ENCODE measurements around the gene MT1X.

Gene MT1X

DNA sequence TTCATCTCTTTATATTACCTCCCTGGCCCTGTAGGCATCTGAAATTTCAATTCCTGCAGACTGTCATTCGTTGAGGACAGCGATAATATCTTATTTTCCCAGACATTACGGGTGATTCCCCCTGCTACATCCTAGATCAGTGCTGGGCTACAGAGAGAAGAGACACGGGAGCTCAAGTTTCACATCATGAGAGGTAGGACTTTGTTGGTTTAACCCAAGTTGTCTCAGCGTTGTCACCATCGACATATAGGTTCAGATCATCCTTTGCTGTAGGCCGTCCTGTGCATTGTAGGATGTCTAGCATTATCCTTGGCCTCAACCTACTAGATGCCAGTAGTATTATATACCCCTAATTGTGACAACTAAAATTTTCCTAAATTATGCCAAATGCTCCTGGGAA is 19.3 kb downstream of the MT1X start:
- no peak overlapping the region for H3K4me3 ChIP-seq (ENCODE audit: control insufficient read depth, low read depth, low read length)
- TF ChIP-seq, protein P1, sequence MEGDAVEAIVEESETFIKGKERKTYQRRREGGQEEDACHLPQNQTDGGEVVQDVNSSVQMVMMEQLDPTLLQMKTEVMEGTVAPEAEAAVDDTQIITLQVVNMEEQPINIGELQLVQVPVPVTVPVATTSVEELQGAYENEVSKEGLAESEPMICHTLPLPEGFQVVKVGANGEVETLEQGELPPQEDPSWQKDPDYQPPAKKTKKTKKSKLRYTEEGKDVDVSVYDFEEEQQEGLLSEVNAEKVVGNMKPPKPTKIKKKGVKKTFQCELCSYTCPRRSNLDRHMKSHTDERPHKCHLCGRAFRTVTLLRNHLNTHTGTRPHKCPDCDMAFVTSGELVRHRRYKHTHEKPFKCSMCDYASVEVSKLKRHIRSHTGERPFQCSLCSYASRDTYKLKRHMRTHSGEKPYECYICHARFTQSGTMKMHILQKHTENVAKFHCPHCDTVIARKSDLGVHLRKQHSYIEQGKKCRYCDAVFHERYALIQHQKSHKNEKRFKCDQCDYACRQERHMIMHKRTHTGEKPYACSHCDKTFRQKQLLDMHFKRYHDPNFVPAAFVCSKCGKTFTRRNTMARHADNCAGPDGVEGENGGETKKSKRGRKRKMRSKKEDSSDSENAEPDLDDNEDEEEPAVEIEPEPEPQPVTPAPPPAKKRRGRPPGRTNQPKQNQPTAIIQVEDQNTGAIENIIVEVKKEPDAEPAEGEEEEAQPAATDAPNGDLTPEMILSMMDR (conservative IDR thresholded peaks at IDR 0.05; ENCODE audit: control insufficient read depth, insufficient read depth, low read depth, low read length) = no peak
- DNase-seq (ENCODE audit: low read depth) = no peak

DNA sequence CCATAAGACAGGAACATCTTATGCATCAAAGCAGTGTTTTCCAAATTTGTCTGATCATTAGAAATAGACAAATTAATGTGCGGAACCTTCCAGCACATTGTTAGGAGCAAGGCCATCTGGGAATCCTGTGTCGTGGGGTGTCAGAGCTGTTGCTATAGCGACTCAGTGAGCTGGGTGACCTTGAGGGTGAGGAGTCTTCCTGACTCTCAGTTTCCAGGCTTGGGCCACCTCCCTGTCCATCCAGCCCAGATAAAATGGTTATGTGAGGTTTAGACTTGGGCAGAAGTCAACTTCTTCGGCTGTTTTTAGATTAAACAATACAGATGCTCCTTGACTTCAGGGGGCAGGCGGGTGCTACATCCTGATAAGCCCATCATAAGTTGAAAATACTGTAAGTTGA is 20.6 kb downstream of the MT1X start:
- TF ChIP-seq, protein P1 (conservative IDR thresholded peaks at IDR 0.05; ENCODE audit: control insufficient read depth, insufficient read depth, low read depth, low read length) = no peak
- no peak for DNase-seq (ENCODE audit: low read depth)

DNA sequence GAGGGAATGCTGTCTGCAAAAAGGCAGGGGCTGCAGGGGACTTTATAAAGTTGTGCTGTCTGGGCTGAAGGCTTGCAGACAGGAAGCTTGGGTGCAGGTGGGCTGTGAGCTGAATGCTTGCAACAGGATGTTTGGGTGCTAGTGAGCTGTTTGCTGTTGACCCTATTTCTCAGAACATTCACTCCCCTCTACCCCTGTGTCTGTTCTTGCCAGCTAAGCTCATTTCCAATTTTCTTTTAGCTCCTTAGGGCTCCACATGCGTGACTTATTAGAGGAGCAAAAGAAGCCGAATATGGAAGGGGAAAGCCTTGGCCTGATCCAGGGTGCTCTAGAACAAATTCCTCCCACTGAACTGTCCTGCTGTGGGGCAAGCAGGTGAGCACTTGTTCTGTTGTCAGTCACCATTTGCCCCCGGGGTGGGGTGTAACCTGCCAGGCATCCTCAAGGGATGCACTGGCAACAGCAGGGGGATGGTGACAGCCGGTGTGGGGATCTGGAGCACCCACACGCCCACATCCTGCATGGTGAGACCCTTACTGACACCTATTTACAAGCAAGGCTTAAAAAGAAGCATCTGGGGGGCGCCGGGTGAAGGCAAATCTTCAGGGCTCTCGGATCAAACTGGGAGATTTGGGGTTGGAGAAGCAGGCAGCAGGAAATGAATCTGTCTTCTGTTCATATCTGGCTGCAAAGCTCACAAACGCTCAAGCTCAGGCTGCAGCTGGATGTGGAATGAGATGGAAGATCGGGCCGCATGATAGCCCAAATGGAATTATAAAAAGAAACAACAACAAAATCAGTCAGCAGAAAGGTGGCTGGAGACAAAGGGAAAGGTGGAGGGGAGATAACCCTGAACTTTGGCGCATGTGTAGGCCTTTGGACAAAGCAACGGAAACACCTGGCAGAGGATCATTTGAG is 26.5 kb downstream of the MT1X start:
- TF ChIP-seq, protein P1 (conservative IDR thresholded peaks at IDR 0.05; ENCODE audit: control insufficient read depth, insufficient read depth, low read depth, low read length) = no peak
- no peak for DNase-seq (ENCODE audit: low read depth)
- H3K4me3 ChIP-seq (ENCODE audit: control insufficient read depth, low read depth, low read length) = no peak overlapping the region

More for the DNA sequence above, 20.6 kb downstream of the MT1X start:
- no peak overlapping the region for H3K4me3 ChIP-seq (ENCODE audit: control insufficient read depth, low read depth, low read length)

DNA sequence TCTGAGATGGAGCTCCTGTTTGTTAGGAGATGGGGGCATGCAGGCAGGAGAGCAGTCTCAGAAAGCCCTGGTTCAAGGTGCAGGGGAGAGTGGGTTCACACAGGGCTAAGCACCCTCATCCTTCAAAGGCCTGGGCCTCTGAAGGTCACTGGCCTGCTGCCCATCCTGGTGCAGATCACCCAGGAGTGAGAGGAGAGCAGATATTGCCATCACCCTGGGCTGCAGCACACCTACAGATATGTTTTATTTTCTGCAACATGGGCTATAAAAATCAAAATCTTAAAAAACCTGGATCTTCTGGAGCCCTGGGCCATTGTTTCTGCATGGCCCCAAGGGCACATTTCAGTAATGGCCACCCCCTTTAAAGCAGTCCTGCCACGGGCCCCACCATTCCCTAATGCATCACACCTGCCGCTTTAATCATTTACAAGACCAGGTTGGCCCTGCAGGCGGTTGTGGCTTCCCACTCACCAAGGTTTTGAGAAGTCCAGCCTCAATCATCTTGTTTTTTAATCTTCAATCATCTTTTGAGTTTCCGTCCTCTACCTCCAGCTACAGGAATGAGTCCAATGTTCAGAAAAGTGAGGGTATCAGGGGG is 27.3 kb downstream of the MT1X start:
- H3K4me3 ChIP-seq (ENCODE audit: control insufficient read depth, low read depth, low read length) = no peak overlapping the region
- TF ChIP-seq, protein P1 (conservative IDR thresholded peaks at IDR 0.05; ENCODE audit: control insufficient read depth, insufficient read depth, low read depth, low read length) = no peak
- no peak for DNase-seq (ENCODE audit: low read depth)

DNA sequence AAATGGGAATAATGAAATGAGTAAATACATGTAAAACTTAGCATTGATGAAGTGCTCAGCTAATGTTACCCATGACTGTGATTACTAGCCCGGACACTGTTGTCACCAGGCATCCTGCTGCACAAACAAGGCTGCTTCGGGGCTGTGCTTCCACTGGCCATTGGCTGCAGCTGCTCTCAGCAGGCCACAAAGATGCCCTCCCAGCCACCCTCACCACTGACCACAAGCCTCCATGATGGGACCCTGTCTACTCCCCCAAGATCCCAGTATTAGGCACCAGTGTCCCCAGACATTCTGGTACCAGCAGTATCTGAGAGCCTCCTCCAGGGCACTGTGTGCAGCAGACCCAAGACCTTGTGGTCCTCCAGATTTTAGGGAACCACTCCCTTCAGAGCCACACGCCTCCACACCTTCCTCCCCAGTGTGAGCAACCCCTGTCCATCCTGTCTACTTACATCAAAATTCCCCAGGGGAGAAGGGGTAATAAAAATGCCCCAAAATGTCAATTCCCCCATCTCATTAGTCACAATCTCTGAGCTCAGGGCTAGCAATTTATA is 28.0 kb downstream of the MT1X start:
- TF ChIP-seq, protein P1 (conservative IDR thresholded peaks at IDR 0.05; ENCODE audit: control insufficient read depth, insufficient read depth, low read depth, low read length) = no peak
- H3K4me3 ChIP-seq (ENCODE audit: control insufficient read depth, low read depth, low read length) = no peak overlapping the region
- DNase-seq (ENCODE audit: low read depth) = no peak

DNA sequence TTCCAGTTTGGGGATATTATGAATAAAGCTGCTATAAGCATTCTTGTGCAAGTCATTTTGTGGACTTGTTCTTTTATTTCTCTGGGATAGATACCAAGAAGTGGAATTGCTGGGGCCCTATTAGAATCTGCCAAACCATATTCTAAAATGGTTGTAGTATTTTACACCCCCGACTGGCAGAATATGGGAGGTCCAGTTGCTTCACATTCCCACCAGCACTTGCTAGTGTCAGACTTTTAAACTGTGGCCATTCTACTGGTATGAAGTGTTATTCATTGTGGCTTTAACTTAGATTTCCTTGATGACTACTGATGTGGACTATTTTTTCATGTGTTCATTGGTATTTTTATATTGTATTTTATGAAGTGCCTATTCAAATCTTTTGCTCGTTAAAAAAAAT is 29.6 kb downstream of the MT1X start:
- no peak for DNase-seq (ENCODE audit: low read depth)
- TF ChIP-seq, protein P1 (conservative IDR thresholded peaks at IDR 0.05; ENCODE audit: control insufficient read depth, insufficient read depth, low read depth, low read length) = no peak
- H3K4me3 ChIP-seq (ENCODE audit: control insufficient read depth, low read depth, low read length) = no peak overlapping the region
